ENCODE measurements around the gene VEGFC.

- TF ChIP-seq CTCF (IDR thresholded peaks at IDR 0.05) (no peak), EZH2 (IDR thresholded peaks at IDR 0.05) (no peak), EZH2phosphoT487 (IDR thresholded peaks at IDR 0.05) (no peak)
These were observed 57.4 kb downstream of the VEGFC start for GRCh38 chr4:176735300-176735699.

All from neural progenitor cell (in vitro differentiated cells).